ENCODE results near the gene CD99L2.

CD99L2 gene

GRCh38 chrX:150772150-150772970, 126.1 kb downstream of the CD99L2 start:
- H3K9me3 ChIP-seq (ENCODE audit: control insufficient read depth, insufficient read depth, low read depth, low read length): no peaks in the 10 kb centered on the region
- no peak overlapping the region for H3K9ac ChIP-seq (ENCODE audit: low read length)
- H3K4me3 ChIP-seq (ENCODE audit: low read depth, low read length): no peak overlapping the region
- no peak overlapping the region for H3K27ac ChIP-seq (ENCODE audit: low read depth, low read length)
- H3K36me3 ChIP-seq (ENCODE audit: control insufficient read depth, insufficient read depth, low read length): peaks cover 16% of the 10 kb centered on the region; the same call in 1 of the 2 replicates
- no peaks in the 10 kb centered on the region for H3K27me3 ChIP-seq (ENCODE audit: control insufficient read depth, insufficient read depth, low read length)
- peaks cover 14% of the 10 kb centered on the region for H3K4me1 ChIP-seq (ENCODE audit: control insufficient read depth, insufficient read depth, low read length)

GRCh38 chrX:150771116-150771515, 127.4 kb downstream of the CD99L2 start:
- Histone ChIP-seq H3K36me3 (ENCODE audit: control insufficient read depth, insufficient read depth, low read length) (peaks cover 13% of the 10 kb centered on the region; the same call in 1 of the 2 replicates), H3K4me1 (ENCODE audit: control insufficient read depth, insufficient read depth, low read length) (peaks cover 18% of the 10 kb centered on the region; the same call in 1 of the 2 replicates)

GRCh38 chrX:150770623-150771022, 127.8 kb downstream of the CD99L2 start:
- Histone ChIP-seq H3K27me3 (ENCODE audit: control insufficient read depth, insufficient read depth, low read length) (no peaks in the 10 kb centered on the region), H3K4me3 (ENCODE audit: low read depth, low read length) (no peak overlapping the region), H3K9me3 (ENCODE audit: control insufficient read depth, insufficient read depth, low read depth, low read length) (no peaks in the 10 kb centered on the region), H3K9ac (ENCODE audit: low read length) (no peak overlapping the region), H3K27ac (ENCODE audit: low read depth, low read length) (no peak overlapping the region), H3K36me3 (ENCODE audit: control insufficient read depth, insufficient read depth, low read length) (peaks cover 9% of the 10 kb centered on the region; the same call in 1 of the 2 replicates), H3K4me1 (ENCODE audit: control insufficient read depth, insufficient read depth, low read length) (peaks cover 20% of the 10 kb centered on the region)

More at GRCh38 chrX:150771116-150771515, 127.4 kb downstream of the CD99L2 start:
- Histone ChIP-seq H3K27ac (ENCODE audit: low read depth, low read length) (no peak overlapping the region), H3K9me3 (ENCODE audit: control insufficient read depth, insufficient read depth, low read depth, low read length) (no peaks in the 10 kb centered on the region), H3K9ac (ENCODE audit: low read length) (no peak overlapping the region), H3K27me3 (ENCODE audit: control insufficient read depth, insufficient read depth, low read length) (no peaks in the 10 kb centered on the region), H3K4me3 (ENCODE audit: low read depth, low read length) (no peak overlapping the region)

- H3K9me3 ChIP-seq (ENCODE audit: control insufficient read depth, insufficient read depth, low read depth, low read length): no peaks in the 10 kb centered on the region
- H3K9ac ChIP-seq (ENCODE audit: low read length): no peak overlapping the region
- peaks cover 3% of the 10 kb centered on the region; the same call in 1 of the 2 replicates for H3K36me3 ChIP-seq (ENCODE audit: control insufficient read depth, insufficient read depth, low read length)
- H3K27ac ChIP-seq (ENCODE audit: low read depth, low read length): no peak overlapping the region
- peaks cover 28% of the 10 kb centered on the region for H3K4me1 ChIP-seq (ENCODE audit: control insufficient read depth, insufficient read depth, low read length)
- H3K27me3 ChIP-seq (ENCODE audit: control insufficient read depth, insufficient read depth, low read length): no peaks in the 10 kb centered on the region
- no peak overlapping the region for H3K4me3 ChIP-seq (ENCODE audit: low read depth, low read length)
These were observed 129.1 kb downstream of the CD99L2 start for GRCh38 chrX:150769408-150769807.

- H3K9ac ChIP-seq (ENCODE audit: low read length): no peak overlapping the region
- H3K27ac ChIP-seq (ENCODE audit: low read depth, low read length): no peak overlapping the region
- H3K27me3 ChIP-seq (ENCODE audit: control insufficient read depth, insufficient read depth, low read length): no peaks in the 10 kb centered on the region
- peaks cover 28% of the 10 kb centered on the region for H3K4me1 ChIP-seq (ENCODE audit: control insufficient read depth, insufficient read depth, low read length)
- H3K36me3 ChIP-seq (ENCODE audit: control insufficient read depth, insufficient read depth, low read length): peaks cover 3% of the 10 kb centered on the region; the same call in 1 of the 2 replicates
- no peak overlapping the region for H3K4me3 ChIP-seq (ENCODE audit: low read depth, low read length)
- H3K9me3 ChIP-seq (ENCODE audit: control insufficient read depth, insufficient read depth, low read depth, low read length): no peaks in the 10 kb centered on the region
These were observed 129.8 kb downstream of the CD99L2 start for GRCh38 chrX:150768580-150769190.

- H3K9ac ChIP-seq (ENCODE audit: low read length): no peak overlapping the region
- H3K4me1 ChIP-seq (ENCODE audit: control insufficient read depth, insufficient read depth, low read length): peaks cover 28% of the 10 kb centered on the region
- no peak overlapping the region for H3K4me3 ChIP-seq (ENCODE audit: low read depth, low read length)
- H3K9me3 ChIP-seq (ENCODE audit: control insufficient read depth, insufficient read depth, low read depth, low read length): no peaks in the 10 kb centered on the region
- H3K27ac ChIP-seq (ENCODE audit: low read depth, low read length): no peak overlapping the region
- H3K36me3 ChIP-seq (ENCODE audit: control insufficient read depth, insufficient read depth, low read length): 0 out of 2 replicates have a peak, but pooled peaks cover 3% of the 10 kb centered on the region
- no peaks in the 10 kb centered on the region for H3K27me3 ChIP-seq (ENCODE audit: control insufficient read depth, insufficient read depth, low read length)
These were observed 130.4 kb downstream of the CD99L2 start for GRCh38 chrX:150768132-150768485.

- H3K27ac ChIP-seq (ENCODE audit: low read depth, low read length): no peak overlapping the region
- no peak overlapping the region for H3K9ac ChIP-seq (ENCODE audit: low read length)
- peaks cover 7% of the 10 kb centered on the region; the same call in 1 of the 2 replicates for H3K36me3 ChIP-seq (ENCODE audit: control insufficient read depth, insufficient read depth, low read length)
These were observed 130.9 kb downstream of the CD99L2 start for GRCh38 chrX:150767475-150768131.

GRCh38 chrX:150767045-150767395, 131.4 kb downstream of the CD99L2 start:
- no peaks in the 10 kb centered on the region for H3K9me3 ChIP-seq (ENCODE audit: control insufficient read depth, insufficient read depth, low read depth, low read length)
- H3K4me3 ChIP-seq (ENCODE audit: low read depth, low read length): no peak overlapping the region
- no peak overlapping the region for H3K27ac ChIP-seq (ENCODE audit: low read depth, low read length)
- peaks cover 8% of the 10 kb centered on the region; the same call in 1 of the 2 replicates for H3K36me3 ChIP-seq (ENCODE audit: control insufficient read depth, insufficient read depth, low read length)
- H3K4me1 ChIP-seq (ENCODE audit: control insufficient read depth, insufficient read depth, low read length): peaks cover 27% of the 10 kb centered on the region
- H3K9ac ChIP-seq (ENCODE audit: low read length): no peak overlapping the region
- H3K27me3 ChIP-seq (ENCODE audit: control insufficient read depth, insufficient read depth, low read length): no peaks in the 10 kb centered on the region

More at GRCh38 chrX:150767475-150768131, 130.9 kb downstream of the CD99L2 start:
- Histone ChIP-seq H3K4me3 (ENCODE audit: low read depth, low read length) (no peak overlapping the region), H3K27me3 (ENCODE audit: control insufficient read depth, insufficient read depth, low read length) (no peaks in the 10 kb centered on the region), H3K9me3 (ENCODE audit: control insufficient read depth, insufficient read depth, low read depth, low read length) (no peaks in the 10 kb centered on the region), H3K4me1 (ENCODE audit: control insufficient read depth, insufficient read depth, low read length) (peaks cover 28% of the 10 kb centered on the region)

GRCh38 chrX:150766351-150767044, 132.0 kb downstream of the CD99L2 start:
- no peaks in the 10 kb centered on the region for H3K27me3 ChIP-seq (ENCODE audit: control insufficient read depth, insufficient read depth, low read length)
- H3K4me3 ChIP-seq (ENCODE audit: low read depth, low read length): no peak overlapping the region
- H3K27ac ChIP-seq (ENCODE audit: low read depth, low read length): no peak overlapping the region
- H3K4me1 ChIP-seq (ENCODE audit: control insufficient read depth, insufficient read depth, low read length): peaks cover 26% of the 10 kb centered on the region
- H3K9me3 ChIP-seq (ENCODE audit: control insufficient read depth, insufficient read depth, low read depth, low read length): no peaks in the 10 kb centered on the region
- H3K9ac ChIP-seq (ENCODE audit: low read length): peak overlapping the region; percentile 19
- peaks cover 8% of the 10 kb centered on the region; the same call in 1 of the 2 replicates for H3K36me3 ChIP-seq (ENCODE audit: control insufficient read depth, insufficient read depth, low read length)

- Histone ChIP-seq H3K4me1 (ENCODE audit: control insufficient read depth, insufficient read depth, low read length) (peaks cover 30% of the 10 kb centered on the region), H3K9me3 (ENCODE audit: control insufficient read depth, insufficient read depth, low read depth, low read length) (no peaks in the 10 kb centered on the region), H3K27me3 (ENCODE audit: control insufficient read depth, insufficient read depth, low read length) (no peaks in the 10 kb centered on the region), H3K4me3 (ENCODE audit: low read depth, low read length) (no peak overlapping the region; the same call in 1 of the 2 replicates), H3K36me3 (ENCODE audit: control insufficient read depth, insufficient read depth, low read length) (peaks cover 8% of the 10 kb centered on the region; the same call in 1 of the 2 replicates), H3K9ac (ENCODE audit: low read length) (peak overlapping the region; percentile 5), H3K27ac (ENCODE audit: low read depth, low read length) (no peak overlapping the region)
These were observed 132.6 kb downstream of the CD99L2 start for GRCh38 chrX:150765782-150766350.

Data from HUES6 (cell line).